NCI-H345 (cell line): ENCODE data around the gene MFSD6.

ENCODE experiments used
- DNase-seq: peaks from one replicate; lab custom pipeline; 2025; lab: John Stamatoyannopoulos, UW

Gene MFSD6

DNA sequence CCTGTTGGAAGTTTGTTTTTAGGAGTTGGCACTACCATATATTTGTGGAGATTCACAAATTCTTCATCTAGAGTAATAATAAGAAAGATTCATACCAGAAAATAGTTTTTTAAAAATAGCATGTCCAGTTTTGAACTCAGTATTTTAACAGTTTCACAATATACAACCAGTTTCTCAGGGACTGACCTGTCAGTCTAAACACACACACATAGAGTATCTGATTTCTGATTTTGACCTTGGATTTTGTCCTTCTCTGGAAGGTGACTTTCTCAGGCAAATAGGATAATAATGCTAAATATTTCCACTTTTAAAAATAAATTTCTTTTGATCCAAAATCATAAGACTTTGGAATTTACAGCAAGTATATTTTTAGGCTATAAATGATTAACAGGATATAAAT lies 32.0 kb downstream of the MFSD6 start:
- no peak for DNase-seq

DNA sequence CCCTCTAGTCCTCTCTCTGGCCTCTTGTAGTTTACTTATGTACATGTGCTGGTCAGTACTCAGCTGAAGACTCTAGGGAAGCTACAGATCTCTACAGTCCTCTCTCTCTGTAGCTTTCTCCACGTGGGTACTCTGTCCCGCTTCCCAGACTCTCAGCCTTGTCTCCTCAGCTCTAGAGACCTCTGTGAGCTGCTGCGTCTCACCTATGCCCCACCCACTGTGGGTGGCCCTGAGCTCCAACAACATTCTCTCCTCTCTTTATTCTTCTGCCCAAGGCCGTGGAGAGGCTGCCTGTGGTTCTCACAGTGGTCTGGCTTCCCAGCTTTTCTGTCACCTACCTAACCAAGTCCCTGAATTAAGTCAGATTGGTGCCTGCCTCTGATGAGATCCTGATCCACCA lies 33.4 kb downstream of the MFSD6 start:
- no peak for DNase-seq

DNA sequence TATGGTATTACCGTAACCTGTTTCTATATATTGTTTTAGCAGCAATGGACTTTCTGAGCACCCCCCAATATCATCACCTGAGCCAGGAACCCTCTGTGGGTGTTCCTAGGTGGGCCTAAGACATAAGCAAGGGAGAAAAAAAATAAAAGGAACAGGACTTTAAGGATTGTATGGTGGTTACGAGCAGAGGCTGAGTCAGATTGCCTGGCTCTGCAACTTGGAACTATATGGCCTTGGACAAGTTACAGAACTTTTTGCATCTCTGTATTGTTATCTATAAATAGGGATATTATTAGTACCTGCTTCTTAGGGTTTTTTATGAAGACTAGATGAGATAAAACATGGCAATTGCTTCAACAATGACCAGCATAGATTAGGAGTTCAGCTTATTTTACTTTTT lies 34.9 kb downstream of the MFSD6 start:
- DNase-seq = no peak

DNA sequence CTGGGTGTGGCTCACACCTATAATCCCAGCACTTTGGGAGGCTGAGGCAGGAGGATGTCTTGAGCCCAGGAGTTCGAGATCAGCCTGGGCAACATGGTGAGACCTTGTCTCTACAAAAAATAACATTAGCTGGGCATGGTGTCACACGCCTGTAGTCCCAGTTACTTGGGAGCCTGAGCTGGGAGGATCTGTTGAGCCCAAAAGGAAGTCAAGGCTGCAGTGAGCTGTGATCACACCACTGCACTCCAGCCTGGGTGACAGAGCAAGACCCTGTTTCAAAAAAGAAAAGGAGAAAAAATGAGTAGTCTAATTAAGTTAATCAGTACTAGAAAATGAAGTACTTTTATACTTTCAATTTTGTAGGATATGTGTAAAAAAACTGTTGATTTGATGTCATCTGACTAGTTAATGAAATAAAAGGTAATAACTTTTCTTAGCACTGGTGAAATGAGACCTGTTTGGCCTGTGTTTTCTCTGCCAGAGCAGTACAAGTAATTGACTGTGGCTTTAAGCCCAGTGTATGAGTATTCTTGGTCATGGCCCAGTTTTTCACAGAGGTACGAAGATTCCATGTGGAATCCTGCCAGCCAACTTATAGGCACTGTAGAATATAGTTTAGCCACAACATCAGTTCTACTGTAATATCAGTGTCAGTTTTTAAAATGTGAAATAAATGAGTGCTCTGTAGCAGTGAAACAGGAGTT lies 35.8 kb downstream of the MFSD6 start:
- DNase-seq = no peak

DNA sequence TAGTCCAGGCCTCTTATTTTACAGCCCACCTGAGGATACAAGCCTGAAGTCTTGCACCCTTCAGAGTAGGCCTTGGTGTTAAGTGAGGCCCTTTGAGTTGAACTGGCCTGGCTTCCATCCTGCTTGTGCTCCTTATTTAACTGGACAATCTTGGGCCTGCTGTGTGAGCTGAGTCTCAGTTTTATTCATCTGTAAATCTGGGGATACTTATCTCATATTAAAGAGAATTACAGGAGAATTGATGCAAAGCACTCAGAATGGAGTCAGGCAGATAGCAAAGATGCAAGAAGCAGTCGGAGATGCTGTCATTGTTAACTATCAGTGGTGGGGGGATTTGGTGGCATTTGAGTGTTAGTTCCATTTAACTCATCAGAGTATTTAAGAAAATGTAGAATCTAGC lies 36.8 kb downstream of the MFSD6 start:
- DNase-seq = no peak

DNA sequence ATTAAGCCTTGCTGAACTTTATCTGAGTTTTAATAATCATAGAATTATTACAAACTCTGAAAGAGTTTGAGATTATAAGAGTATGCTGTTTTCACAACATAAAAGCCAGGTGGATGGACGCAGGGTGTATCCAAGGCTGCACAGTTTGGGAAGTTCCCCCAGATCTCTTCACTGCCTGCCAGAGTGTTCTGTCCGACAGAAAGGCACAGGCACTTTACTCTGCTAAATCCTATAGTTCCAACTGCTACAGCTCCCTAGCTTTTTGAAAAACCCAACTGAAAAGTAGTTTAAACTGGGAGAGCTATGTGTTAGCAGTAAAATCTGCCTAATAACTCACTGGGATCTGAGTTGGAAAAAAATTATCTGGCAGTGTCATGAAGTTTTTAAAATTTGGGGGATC lies 38.0 kb downstream of the MFSD6 start:
- DNase-seq = no peak

DNA sequence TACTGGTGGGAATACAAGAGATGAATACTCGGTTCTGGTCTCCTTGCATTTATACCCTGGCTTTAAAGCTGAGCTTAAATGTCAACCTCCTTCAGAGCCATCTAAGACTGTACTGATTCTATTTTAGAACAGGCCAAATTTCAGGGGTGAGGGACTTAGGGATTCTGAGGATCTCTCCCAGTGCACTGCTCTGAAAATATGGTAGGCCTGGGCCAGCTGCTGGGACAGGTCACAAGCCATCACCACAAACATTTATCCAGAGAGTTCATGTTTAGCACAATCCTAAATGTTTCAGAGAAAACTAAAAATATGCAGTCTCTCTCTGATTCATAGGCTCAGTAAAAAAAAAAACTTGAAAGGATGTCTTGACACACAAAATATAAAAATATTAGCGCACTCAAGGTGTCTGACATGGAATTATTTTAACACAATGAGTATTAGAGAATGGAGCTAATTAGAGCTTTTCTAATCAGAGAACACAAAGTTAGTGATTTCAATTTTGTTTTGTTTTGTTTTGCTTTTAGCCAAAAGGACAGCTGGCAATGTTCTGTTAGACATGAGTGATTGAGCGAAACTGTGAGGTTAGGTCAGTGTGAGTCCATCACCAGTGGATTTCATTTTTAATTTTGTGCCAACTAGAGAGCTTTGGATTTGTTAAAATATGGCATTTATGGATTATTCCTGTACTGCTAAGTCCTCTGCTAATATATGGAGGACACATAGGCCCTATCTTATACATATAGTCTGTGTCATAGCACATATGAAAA lies 38.8 kb downstream of the MFSD6 start:
- DNase-seq = no peak

DNA sequence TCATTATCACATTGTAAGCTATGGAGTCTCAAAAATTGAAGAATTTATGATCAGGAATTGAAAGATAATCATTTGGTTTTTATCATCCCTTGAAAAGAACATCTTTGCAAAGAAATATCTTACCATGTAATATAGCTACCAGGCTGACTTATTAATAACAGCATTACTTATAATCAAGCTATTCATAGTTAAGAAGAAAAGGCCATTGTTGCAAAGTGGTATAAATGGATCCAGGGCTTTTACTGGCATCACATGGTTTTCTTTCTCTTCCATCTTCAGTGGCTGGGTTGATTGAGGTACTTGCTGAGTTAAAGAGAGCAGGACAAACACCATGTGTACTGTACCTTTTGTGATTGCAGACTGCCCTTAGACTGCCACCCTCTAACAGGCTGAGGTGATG lies 39.6 kb downstream of the MFSD6 start:
- DNase-seq = no peak

DNA sequence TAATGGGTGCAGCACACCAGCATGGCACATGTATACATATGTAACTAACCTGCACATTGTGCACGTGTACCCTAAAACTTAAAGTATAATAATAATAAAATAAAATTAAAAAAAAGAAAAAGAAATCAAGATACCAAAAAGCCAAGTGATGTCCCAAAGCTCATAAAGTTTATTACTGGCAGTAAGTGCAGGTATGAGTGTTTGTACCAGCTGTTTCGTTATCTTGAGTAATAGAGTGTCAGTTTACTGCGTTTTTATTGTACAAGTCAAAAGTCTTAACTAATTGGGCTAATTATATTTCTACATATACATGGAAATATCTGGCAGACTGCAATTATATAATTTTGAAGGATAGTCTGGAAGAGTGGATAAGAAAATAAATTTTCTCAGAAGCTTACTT lies 41.8 kb downstream of the MFSD6 start:
- no peak for DNase-seq

DNA sequence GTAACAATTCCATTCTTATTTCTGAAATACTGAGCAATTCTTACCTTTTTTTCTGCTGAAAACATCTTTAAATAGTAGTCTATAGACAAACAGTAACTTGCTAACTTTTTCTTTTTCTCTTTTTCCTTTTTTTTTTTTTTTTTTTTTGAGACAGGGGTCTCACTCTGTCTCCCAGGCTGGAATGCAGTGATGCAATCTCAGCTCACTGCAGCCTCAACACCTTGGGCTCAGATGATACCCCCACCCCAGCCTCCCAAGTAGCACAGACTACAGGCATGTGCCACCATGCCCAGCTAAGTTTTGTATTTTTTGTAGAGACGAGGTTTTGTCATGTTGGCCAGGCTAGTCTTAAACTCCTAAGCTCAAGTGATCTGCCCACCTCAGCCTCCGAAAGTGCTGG lies 42.2 kb downstream of the MFSD6 start:
- DNase-seq = no peak

DNA sequence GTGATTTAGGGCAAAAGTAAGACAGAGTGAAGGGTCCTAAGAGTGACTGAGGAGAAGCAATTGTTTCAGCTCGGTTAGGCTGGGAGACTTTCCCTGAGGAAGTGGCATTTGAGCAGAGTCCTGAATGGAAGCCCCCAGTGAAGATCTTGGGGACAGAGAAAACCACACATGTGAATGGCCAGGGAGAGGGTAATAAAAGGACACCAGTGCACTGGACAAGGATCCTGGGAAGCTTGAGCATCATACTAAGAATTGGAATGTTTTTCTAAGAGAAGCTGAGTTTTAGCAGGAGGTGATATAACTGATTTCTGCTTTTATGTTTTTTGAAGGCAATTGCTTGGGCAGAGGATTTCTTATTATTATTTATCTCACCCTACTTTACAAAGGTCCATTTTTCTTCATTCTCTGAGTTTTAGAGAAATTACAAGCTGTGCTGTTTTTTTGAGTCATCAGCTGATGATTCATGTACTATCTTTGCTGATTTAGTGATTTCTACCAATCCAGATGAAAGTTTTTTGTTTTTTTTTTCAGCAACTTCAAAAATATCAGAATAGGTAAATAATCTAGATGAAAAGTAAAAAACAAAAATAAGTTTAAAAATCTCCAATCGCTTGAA lies 43.5 kb downstream of the MFSD6 start:
- DNase-seq = no peak

DNA sequence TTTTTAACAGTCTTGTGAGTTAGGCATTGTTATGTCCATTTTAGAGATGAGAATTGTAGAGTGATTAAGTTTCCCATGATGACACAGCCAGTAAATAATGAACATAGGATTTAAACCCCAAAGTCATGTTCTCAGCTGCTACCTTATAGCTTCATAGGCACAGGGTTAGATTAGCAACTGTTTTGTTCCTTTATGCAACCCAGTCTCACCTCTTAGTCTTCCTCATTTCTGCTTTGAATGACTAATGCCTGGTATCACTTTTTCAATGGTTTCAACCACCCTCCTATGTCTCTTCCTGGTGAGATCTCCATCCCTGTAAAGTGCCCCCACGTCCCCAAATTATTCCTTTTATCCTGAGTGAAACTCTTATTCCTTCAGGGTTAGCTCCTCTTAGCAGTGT lies 44.3 kb downstream of the MFSD6 start:
- DNase-seq = no peak

DNA sequence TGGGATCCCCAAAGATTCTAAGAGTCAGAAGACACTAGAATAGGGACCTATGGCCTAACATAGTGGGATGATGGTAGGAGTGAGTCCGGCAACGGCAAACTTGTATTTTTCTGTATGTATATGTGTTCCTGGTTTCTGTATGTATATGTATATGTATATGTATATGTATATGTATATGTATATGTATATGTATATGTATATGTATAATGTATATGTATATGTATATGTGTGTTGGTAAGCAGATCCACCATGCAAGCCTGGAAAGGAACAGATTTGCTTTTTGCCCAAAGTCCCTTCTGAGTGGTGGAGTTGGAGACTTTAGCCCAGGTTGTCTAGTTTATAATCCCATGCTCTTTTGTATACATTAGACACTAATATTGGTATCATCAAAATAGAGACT lies 46.6 kb downstream of the MFSD6 start:
- DNase-seq = no peak

DNA sequence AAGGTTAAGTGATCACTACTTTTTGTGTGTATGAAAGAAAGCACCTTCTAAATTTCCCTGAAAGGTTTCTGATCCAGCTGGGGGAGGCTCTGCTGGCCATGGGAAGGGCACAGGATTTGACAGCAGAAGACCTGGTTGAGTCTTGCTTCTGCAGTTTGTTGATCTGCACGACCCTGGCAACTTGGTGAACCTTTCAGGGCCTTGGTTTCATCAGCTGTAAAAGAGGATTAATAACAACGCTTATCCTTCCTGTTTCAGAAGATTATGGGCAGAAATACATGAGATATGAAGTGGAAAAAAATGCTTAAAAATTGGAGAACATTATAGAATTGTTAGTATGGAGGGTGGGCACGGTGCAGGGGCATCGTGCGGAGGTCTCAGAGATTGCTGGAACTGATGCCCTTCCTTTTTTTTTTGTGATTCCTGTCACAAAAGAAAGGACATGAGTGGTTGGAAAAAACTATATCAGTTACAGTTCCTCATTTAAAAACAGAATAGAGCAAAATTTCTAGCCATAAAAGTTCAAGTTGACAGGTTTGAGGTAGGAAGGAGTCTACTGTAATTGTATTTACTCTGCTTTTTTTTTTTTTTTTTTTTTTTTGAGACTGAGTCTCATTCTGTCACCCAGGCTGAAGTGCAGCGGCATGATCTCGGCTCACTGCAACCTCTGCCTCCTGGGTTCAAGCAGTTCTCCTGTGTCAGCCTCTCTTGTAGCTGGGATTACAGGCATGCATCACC lies 47.4 kb downstream of the MFSD6 start:
- DNase-seq = no peak

DNA sequence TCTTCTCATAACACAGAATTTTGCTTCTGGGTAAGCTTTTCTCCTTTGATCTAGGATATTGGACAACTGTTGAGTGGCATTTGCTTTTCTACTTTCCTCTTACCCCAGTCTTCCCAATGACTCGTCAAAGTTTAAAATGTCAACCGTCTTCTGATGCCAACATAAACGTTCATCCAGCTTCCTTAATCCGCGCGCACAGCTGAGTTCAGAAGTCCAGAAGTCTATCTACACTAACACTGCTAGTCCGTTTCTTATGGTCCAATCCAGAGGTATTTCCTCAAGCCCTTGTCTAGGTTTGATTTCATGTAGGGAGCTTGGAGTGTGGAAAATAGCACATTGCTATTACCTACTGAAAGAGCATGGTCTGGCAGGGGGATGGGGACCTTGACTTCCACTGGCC lies 48.7 kb downstream of the MFSD6 start:
- DNase-seq = no peak

DNA sequence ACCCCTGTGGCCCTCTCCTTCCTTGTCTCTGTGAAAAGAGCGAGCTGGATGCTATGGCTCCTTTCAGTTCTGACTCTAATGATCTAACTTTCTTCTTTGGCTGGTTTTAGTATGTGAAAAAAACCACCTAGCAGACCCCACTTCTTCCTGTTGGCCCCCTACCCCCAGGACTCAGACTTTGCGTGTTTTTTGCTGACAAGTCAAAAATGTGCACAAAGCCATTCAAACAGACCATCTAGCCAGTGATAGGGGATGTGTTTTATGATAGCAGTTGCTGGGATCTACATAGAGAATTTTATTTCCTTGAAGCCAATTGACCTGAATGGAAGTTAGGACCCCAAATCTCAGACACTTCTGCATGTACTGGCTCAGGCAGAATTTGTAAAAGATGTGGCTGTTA lies 49.1 kb downstream of the MFSD6 start:
- no peak for DNase-seq

DNA sequence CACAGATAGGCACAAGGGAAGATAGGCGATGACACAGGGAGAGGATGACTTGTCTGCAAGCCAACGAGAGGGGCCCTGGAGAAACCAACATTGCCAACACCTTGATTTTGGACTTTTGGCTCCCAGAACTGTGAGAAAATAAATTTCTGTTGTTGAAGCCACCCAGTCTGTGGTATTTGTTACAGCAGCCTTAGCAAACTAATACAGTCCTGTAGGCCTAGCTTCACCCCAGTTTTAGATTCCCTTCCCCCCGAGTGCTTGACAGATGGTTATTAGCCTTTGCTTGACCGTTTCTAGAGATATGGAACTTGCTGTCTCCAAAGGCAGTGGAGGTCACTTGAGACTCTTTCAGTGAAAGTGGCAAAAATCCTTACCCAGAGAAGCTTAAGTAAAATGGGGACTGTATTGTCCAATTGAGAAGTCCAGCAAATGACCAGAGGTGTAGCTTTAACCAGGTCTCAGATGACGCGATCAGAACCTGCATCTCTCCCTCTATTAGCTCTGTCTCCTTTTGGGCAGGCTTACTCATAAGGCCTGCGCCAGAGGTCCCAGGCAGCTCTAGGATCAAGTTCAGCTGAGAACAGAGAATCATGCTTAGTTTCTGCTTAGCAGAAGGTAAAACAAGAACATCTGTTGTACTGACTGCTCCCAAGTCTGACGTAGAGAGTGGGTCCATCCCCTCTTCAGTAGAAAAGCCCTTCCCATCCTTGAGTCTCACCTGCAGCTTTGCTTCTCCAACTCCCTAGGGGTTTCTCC lies 50.4 kb downstream of the MFSD6 start:
- DNase-seq = no peak

DNA sequence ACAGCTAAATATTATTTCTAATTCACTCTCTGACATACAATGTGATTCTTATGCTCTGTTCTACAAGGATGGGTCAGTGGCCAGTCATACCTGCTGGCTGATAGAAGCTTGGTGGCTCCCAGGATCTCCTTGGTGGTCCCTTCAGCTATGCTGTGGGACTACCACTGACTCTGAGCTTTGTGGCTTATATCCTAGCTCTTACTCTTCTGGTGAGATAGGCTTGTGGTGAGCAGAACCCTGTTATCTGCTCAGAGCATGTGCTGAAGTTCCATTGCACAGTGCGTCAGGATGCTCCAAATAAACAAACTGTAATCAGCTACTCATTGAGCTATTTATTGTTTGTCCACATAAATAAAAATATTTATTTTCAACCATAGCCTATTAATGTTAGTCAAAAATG lies 51.7 kb downstream of the MFSD6 start:
- no peak for DNase-seq

DNA sequence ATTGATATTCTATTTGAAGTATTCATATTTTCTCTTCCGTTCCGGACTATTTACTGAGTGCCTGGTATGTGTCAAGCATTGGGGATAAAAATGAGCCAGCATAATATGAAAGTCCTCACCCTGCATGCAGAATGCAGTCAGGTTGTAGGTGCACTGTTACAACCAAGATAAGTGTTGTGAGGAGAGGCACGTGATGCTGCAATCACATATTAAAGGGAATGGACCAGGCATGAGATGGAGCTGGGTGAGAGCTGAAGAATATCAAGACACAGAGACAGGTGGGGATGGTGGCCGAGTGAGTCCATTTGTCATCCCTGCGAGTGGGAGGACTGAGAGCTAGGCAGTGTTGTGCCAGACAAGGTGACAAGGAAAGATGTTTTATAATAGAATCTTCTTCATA lies 52.3 kb downstream of the MFSD6 start:
- DNase-seq = no peak

DNA sequence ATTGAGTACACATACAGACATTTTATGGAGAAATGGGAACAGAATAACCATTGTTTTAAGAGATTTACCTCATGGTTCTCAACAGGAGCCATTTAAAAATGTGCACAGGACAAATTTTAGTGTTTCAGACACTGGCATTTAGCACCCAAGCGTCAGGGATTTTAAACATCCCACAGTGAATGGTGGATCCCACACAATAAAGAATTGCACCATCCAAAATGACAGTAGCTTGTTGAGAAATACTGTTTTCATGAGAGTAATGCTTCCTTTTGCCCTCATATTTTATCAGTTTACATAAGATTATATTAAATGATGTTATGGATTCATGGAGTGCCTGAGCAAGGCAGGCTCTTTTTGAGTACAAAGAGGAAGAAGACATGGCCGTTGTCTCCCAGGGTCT lies 54.0 kb downstream of the MFSD6 start:
- no peak for DNase-seq

DNA sequence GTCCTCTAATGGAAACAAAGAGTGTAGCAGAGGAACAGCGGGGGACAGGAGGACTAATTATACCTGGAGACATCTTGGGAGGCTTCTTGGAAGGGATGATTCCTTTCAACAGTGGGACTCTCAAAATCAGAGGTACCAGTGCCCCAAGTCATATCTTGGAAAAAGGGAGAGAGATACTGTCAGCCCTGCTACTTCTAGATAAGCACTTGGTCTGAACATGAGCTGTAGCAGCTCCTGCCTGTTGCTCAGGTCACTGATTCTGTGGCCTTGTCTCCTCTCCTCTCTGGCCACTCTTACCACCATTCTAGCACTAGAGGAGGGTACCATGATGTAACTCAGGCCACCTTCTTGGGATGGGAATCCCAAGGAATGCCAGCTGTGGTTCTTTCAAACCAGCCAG lies 54.5 kb downstream of the MFSD6 start:
- DNase-seq = no peak

DNA sequence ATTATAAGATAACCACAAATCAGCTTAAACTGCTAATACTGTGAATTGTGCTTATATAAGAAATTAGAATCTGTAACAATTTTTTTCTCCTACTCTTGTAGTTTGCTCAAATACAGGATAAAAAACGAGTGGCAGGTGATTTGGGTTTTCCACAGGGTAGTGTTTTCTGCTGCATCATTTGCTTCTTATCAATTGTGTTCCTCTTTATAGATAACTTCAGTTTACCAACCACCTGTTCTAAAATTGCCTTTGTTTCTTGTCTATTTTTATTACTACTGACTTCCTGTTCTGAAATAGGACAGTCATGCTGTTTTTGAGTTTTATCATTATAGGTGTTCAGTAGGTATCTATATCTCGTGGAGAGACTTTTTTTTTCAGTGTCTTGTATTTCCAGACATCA lies 56.9 kb downstream of the MFSD6 start:
- DNase-seq = no peak
